HG03565 (cell line): Measurements from ENCODE around the gene HGS.
"Not testable (repeated sequence)": the region's sequence is repeated elsewhere in the genome, so short reads cannot be mapped to it uniquely, and the experiment has no call there.

Source experiments
- ATAC-seq: cut with Tn5 transposase; IDR thresholded peaks from one replicate; pipeline ENCODE4 v1.9.1; 2021; ENCODE audit warnings: mild to moderate bottlenecking, moderate library complexity; ENCODE audit not compliant: unreplicated experiment

HGS gene

GRCh38 chr17:81656118-81656743 is 27.6 kb upstream of the HGS start, which contains the start of gene PDE6G:
TSS of gene PDE6G (minus strand) at chr17:81656542. CDS start at chr17:81653305, 3,237 bp downstream.
- no peak for ATAC-seq

GRCh38 chr17:81656835-81657234 is 27.0 kb upstream of the HGS start:
- no peak for ATAC-seq

- no peak for ATAC-seq
These were observed 24.8 kb upstream of the HGS start for GRCh38 chr17:81659038-81659437.

GRCh38 chr17:81660441-81660840 is 23.4 kb upstream of the HGS start:
- ATAC-seq, result no peak

- ATAC-seq, result no peak
These were observed 21.8 kb upstream of the HGS start for GRCh38 chr17:81662002-81662401.

GRCh38 chr17:81664051-81664470 is 19.8 kb upstream of the HGS start:
- no peak for ATAC-seq

- no peak for ATAC-seq
These were observed 18.4 kb upstream of the HGS start for GRCh38 chr17:81665205-81666091.

- ATAC-seq, result peak; percentile 5
These were observed 17.8 kb upstream of the HGS start for GRCh38 chr17:81666092-81666341.

- peak; percentile 90 for ATAC-seq
These were observed 17.2 kb upstream of the HGS start, which contains the start of the genes CCDC137 and OXLD1 for GRCh38 chr17:81666342-81667191. TSS of gene CCDC137 (plus strand) at chr17:81666737. CDS start at chr17:81666767, 30 bp downstream. TSS of gene OXLD1 (minus strand) at chr17:81666605. CDS start at chr17:81666577, 28 bp downstream.

- ATAC-seq, result no peak
These were observed 16.1 kb upstream of the HGS start for GRCh38 chr17:81667754-81668153.

GRCh38 chr17:81672504-81672903 is 11.3 kb upstream of the HGS start:
- ATAC-seq, result no peak

GRCh38 chr17:81672954-81673353 is 10.9 kb upstream of the HGS start:
- no peak for ATAC-seq

GRCh38 chr17:81673561-81674258 is 10.1 kb upstream of the HGS start:
- no peak for ATAC-seq

- ATAC-seq, result not testable (repeated sequence)
These were observed 8.1 kb upstream of the HGS start for GRCh38 chr17:81675515-81676221.

GRCh38 chr17:81676906-81677305 is 6.9 kb upstream of the HGS start:
- no peak for ATAC-seq

GRCh38 chr17:81680150-81680549 is 3.7 kb upstream of the HGS start:
- no peak for ATAC-seq

GRCh38 chr17:81681672-81682071 is 2.1 kb upstream of the HGS start:
- ATAC-seq, result no peak

GRCh38 chr17:81682565-81683207 is 1.1 kb upstream of the HGS start:
- ATAC-seq, result no peak

GRCh38 chr17:81683208-81683583 is 615 bp upstream of the HGS start:
- ATAC-seq, result no peak
